ACC112 (cell line): ENCODE results near the gene SRGAP2C.
"Not testable (repeated sequence)": the region's sequence is repeated elsewhere in the genome, so short reads cannot be mapped to it uniquely, and the experiment has no call there.

Experiments
- H2AFZ ChIP-seq: fragments of 200-600 bp; sonication (generic); one replicate; pipeline ENCODE4 v1.6.0; 2017; ENCODE audit warnings: antibody characterized with exemption, low read length; ENCODE audit not compliant: unreplicated experiment
- H3K27ac ChIP-seq: fragments of 200-600 bp; sonication (generic); 2 replicates; pipeline ENCODE4 v1.5.1; 2014; ENCODE audit warnings: low read depth, mild to moderate bottlenecking, antibody characterized with exemption, low read length, moderate library complexity
- H3K27me3 ChIP-seq: fragments of 200-600 bp; sonication (generic); 2 replicates; pipeline ENCODE4 v1.6.1; 2014; ENCODE audit warnings: mild to moderate bottlenecking, antibody characterized with exemption, low read length, moderate library complexity, mixed read lengths; ENCODE audit not compliant: insufficient read depth
- H3K36me3 ChIP-seq: fragments of 200-600 bp; sonication (generic); 2 replicates; pipeline ENCODE4 v1.6.1; 2016; ENCODE audit warnings: mild to moderate bottlenecking, antibody characterized with exemption, low read length, moderate library complexity, mixed read lengths; ENCODE audit not compliant: insufficient read depth
- H3K4me1 ChIP-seq: fragments of 200-600 bp; sonication (generic); one replicate; pipeline ENCODE4 v1.6.1; 2016; ENCODE audit warnings: low read length, mixed read lengths; ENCODE audit not compliant: insufficient read depth, unreplicated experiment, control insufficient read depth
- H3K4me3 ChIP-seq: fragments of 200-600 bp; sonication (generic); 2 replicates; pipeline ENCODE4 v1.5.1; 2014; ENCODE audit warnings: mild to moderate bottlenecking, low read depth, low read length
- H3K79me2 ChIP-seq: fragments of 200-600 bp; sonication (generic); one replicate; pipeline ENCODE4 v1.6.0; 2016; ENCODE audit warnings: low read length; ENCODE audit not compliant: control insufficient read depth, unreplicated experiment, insufficient read depth

SRGAP2C gene

DNA sequence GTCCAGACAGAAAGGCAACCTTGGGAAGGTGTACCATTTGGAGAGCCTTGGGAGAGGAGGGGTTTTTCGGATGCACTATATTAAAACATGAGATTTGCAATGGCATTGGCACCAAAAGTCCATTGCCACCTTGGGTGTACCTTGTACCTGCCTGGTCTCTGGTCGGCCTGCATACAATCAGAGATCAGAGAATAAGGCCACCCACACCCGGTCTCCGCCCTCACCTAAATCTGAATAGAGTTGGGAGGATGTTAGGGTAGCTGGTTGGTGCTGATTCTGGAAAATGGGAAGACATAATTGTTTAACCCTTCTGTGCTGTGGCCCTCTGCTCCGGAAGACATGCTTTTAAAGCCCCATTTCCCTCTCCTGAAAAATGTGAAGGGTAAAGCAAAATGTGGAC is 3.1 kb downstream of the SRGAP2C start:
- H3K4me1 ChIP-seq, H3K27ac ChIP-seq, H3K27me3 ChIP-seq, H2AFZ ChIP-seq, H3K36me3 ChIP-seq, H3K79me2 ChIP-seq: not testable (repeated sequence)
- peak overlapping the region; percentile 59 for H3K4me3 ChIP-seq

DNA sequence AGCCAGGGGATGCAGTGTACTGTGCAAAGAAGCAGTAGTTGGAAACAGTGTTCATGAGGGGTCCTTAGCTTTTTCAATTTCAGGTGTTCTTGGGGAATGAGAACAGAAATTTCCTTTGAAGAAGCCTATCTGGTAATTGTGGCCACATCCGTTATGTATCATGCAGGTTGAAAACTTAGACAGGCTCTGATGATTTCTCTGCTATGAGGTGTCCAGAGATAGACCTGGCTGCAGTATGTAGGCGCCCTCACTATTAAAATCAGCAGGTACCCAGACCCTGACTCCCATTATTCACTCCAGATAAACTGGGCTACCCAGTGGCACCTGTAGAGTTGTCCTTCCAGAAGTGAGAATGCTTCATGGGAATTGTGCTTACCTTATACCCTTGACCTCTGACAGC is 7.7 kb downstream of the SRGAP2C start:
- H2AFZ ChIP-seq, H3K36me3 ChIP-seq, H3K4me3 ChIP-seq, H3K79me2 ChIP-seq, H3K27me3 ChIP-seq, H3K27ac ChIP-seq, H3K4me1 ChIP-seq: not testable (repeated sequence)

DNA sequence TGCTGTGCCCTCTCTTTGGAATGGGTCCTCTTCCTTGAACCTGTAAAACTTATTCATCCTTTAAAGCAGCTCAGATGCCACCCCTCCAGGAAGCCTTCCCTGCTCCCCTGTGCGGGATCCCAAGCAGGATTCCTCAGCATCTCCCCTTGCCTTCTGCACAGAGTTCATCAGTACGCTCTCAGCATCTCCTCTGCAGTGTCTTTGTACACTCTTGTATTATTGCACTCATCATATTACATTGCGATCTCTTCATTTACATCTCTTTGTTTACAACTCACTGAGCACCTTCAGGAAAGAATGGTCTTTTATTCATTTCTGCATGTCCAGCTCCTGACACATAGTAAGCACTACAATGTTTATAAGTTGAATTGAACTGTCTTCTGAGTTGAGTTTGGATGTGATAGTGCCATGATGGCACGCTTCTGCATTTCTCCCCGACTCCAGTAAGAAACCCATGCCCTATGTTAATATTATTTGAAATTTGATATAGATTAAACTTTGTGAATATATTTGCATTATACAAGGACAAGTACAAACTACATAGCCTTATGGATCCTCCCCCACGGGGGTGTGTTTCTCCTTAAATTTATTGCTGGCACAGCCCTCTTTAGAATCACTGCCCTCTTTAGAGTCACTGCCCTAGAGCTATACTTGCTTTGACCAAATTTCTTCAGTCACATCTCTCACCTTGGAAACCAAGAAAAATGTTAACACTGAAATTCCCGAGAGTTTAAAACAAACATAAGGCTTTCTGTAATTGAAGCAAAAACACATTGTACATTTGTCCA is 12.5 kb downstream of the SRGAP2C start:
- not testable (repeated sequence) for H2AFZ ChIP-seq, H3K27ac ChIP-seq, H3K4me1 ChIP-seq, H3K79me2 ChIP-seq, H3K27me3 ChIP-seq, H3K4me3 ChIP-seq, H3K36me3 ChIP-seq

DNA sequence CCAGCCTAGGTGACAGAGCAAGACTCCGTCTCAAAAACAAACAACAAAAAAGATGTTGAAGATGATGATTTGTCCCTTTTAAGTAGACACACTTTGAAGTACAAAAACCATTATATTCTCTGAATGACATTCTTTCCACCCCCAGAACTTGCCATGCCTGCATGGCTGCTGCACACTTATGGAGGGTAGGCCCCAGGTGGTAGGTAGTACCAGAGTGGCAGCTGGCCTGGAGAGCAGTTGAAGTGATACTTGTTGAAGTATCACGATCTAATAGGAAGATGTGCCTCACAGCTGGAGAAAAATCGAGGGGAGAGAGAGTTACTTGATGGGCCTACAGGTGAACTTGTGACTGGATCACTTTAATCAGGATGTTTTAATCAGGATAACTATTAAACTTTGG is 15.0 kb downstream of the SRGAP2C start:
- H3K4me3 ChIP-seq, H2AFZ ChIP-seq, H3K4me1 ChIP-seq, H3K36me3 ChIP-seq, H3K79me2 ChIP-seq, H3K27me3 ChIP-seq, H3K27ac ChIP-seq: not testable (repeated sequence)

DNA sequence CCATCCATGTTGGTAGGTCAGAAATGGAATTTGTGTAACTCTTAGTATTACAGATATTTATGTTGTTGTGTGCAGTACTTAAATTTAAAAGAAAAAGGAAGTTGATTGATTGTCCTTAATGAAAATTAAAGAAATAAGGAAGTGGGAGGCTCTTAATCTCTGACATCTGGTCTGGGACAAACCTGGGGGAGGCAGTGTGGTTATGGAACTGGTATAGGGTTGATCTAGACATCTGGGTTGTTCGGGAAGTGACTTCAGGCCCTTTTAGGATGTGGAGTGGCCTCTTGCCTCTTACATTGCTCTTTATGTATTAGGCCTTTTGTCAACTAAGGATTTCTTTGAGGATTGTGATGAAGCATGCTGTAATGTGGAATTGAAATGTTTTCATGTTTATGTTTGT is 15.5 kb downstream of the SRGAP2C start:
- not testable (repeated sequence) for H3K36me3 ChIP-seq, H3K4me1 ChIP-seq, H3K27me3 ChIP-seq, H2AFZ ChIP-seq, H3K27ac ChIP-seq, H3K79me2 ChIP-seq, H3K4me3 ChIP-seq

DNA sequence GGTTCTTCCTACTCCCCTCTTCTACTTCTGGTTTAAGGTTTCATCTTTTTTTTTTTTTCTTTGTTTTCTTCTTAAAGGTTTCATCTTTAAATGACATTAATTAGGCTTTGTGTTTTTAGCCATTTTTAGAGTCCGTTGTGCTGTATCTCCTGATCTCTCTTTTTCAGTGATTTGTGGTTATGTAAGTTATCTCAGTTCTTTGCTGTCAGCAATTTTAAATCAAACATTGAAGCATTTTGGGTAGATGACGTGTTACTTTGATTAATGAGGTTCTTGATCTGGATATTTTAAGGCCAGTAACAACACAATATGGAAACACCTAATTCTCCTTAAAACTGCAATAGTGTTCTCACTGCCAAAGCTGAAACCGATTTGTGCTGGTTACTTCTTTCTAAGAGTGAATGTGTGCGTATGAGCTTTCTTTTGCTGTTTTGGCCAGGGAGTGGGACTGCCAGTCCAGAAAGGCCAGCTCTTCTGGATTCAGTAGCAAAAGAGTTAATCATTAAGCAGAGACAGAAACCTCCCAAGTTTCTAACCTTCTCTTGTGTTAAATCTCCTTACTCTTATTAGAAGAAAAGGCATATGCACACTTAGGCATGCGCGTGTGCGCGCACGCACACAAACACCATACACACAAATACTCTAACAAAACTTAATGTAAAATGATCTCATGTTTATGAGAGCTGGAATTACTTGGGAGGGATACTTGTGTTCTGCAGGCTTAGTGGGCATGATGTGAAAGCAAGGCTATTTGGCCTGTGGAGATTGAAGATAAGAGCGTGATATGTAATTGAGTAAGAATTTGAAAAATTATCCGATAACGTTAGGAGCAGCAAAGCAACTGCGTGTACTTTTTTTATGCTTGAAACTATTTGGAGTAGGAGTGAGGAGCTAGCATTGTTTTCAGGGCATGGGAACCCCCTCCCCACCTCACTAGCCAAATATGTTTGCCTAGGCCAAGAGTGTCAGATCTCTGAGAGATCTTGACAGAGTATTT is 16.5 kb downstream of the SRGAP2C start:
- not testable (repeated sequence) for H2AFZ ChIP-seq, H3K27ac ChIP-seq, H3K27me3 ChIP-seq, H3K4me3 ChIP-seq, H3K36me3 ChIP-seq, H3K4me1 ChIP-seq, H3K79me2 ChIP-seq

DNA sequence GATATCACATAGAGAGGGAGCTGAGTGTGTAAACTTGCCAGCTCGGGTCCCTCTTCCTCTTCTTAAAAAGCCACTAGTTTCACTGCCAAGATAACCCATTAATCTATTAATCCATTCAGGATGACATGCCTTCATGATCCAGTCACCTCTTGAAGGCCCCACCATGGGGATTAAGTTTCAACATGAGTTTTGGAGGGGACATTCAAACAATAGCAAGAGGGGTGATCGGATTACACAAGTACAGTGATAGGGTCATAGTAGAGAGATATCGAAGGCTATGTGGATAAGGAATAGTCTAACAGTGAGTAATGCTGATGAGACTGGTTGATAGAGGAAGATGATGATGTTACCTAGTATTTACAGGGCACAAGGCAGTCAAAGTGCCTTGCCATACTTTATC is 18.2 kb downstream of the SRGAP2C start:
- H3K27me3 ChIP-seq, H3K36me3 ChIP-seq, H3K4me3 ChIP-seq, H2AFZ ChIP-seq, H3K4me1 ChIP-seq, H3K79me2 ChIP-seq, H3K27ac ChIP-seq: not testable (repeated sequence)

DNA sequence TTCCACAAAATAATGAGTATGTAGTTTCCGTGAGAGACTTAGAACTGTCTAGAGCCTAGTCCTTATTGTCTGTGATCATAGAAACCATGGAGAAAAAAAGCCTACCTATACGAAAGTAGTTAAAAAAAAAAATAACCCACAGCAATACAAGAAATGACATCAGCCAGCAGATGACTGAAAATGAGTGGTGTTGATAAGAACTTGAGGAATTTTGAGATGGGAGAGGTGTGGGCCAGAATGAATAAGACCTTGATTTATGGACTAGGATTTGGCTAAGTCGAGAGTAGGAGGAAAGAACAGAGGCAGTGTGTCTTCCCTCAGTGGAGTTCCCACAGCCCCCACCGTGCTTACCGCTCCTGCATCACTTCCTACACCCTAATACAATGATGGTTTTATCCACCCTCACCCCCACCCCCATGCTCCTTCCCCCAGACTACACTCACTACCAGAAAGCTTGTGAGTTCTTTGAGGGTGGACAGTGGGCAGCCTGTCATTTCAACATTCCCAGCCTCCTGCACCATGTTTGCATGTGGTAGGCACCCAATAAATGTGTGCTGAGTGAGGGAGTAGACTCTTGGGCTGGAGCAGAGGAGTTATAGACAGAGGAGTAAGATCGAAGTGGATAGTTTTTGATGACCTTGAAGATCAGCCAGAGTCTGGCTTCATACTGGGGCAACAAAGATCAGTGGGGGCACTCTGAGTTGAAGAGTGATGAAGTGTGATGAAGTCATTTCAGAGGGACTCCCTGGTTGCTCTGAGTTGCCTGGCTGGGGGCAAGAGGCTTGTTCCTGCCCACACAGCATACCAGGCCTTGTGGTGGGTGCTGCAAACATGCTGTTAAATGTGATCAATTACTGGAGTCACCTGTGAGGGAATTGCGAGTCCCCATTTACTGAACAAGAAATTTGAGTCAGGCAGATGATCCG is 21.3 kb downstream of the SRGAP2C start:
- H3K4me1 ChIP-seq, H3K79me2 ChIP-seq, H3K27ac ChIP-seq, H2AFZ ChIP-seq, H3K4me3 ChIP-seq, H3K36me3 ChIP-seq, H3K27me3 ChIP-seq: not testable (repeated sequence)

DNA sequence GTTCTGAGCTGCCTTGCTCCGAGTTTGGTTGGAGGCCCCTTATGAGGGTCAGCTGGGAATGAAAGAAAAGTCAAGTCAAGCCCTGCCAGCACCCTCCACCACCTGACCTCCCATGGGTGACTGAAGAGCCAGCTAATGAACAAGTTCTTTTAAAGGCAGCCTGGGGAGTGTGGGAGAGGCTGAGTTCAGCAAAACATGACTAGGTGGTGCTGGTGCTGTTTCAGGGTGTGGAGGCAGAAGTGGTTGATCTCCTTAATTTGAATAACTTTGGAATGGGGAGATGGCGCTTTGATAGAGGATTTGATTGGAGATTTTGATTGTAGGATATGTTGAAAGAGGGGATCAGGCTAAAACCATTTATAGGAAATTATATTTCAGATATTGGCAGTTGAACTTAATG is 22.6 kb downstream of the SRGAP2C start:
- H3K79me2 ChIP-seq, H3K27ac ChIP-seq, H3K4me3 ChIP-seq, H2AFZ ChIP-seq, H3K27me3 ChIP-seq, H3K36me3 ChIP-seq, H3K4me1 ChIP-seq: not testable (repeated sequence)

DNA sequence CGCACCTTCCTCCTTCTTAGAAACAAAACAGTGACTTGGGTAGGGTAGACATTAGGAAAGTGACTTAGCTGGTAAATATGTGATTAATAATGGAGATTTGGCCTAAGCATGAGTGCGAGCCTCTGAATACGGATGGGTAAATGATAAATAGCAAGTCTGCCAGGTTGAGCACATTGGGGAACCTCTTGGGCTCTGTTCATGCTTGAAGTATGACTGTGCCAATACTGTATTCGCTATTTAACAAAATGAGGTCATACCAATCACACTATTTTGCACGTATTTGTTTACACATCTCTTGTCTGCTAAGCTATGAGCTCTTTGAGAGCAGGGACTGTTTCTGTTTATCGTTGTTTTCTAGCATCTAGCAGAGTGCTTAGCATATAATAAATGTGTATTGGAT is 23.6 kb downstream of the SRGAP2C start:
- not testable (repeated sequence) for H3K79me2 ChIP-seq

More for the DNA sequence above, 23.6 kb downstream of the SRGAP2C start:
- H3K27me3 ChIP-seq, H2AFZ ChIP-seq, H3K27ac ChIP-seq, H3K4me3 ChIP-seq, H3K4me1 ChIP-seq, H3K36me3 ChIP-seq: not testable (repeated sequence)
